IPS-18c (cell line): ENCODE results near the gene FOLR3.
"Not testable (repeated sequence)": the region's sequence is repeated elsewhere in the genome, so short reads cannot be mapped to it uniquely, and the experiment has no call there.

Source experiments
- H3K4me3 ChIP-seq: 2 replicates; pipeline ENCODE4 v1.7.0; 2013; ENCODE audit warnings: low read depth, mild to moderate bottlenecking, low read length, moderate library complexity; ENCODE audit not compliant: insufficient read depth
- H3K9me3 ChIP-seq: one replicate; pipeline ENCODE4 v1.6.1; 2013; ENCODE audit warnings: mild to moderate bottlenecking, low read length, moderate library complexity; ENCODE audit not compliant: control insufficient read depth, insufficient read depth

Gene FOLR3

GRCh38 chr11:72179804-72180396 is 44.4 kb downstream of the FOLR3 start:
- no peak overlapping the region for H3K4me3 ChIP-seq
- H3K9me3 ChIP-seq, result no peaks in the 10 kb centered on the region

GRCh38 chr11:72180892-72181552 is 45.5 kb downstream of the FOLR3 start:
- not testable (repeated sequence) for H3K4me3 ChIP-seq, H3K9me3 ChIP-seq

GRCh38 chr11:72181553-72181958 is 46.0 kb downstream of the FOLR3 start:
- not testable (repeated sequence) for H3K9me3 ChIP-seq, H3K4me3 ChIP-seq

- H3K9me3 ChIP-seq, result no peaks in the 10 kb centered on the region
These were observed 52.7 kb downstream of the FOLR3 start for GRCh38 chr11:72188267-72188666.

More at GRCh38 chr11:72188267-72188666, 52.7 kb downstream of the FOLR3 start:
- no peak overlapping the region for H3K4me3 ChIP-seq
